G401.6 (cell line): ENCODE data around the gene CLDN16.

Source experiments
- FAIRE-seq: peaks from 2 replicates; lab custom pipeline; 2012; peaks lifted over from hg19 to GRCh38; lab: Jason Lieb, UNC

Gene CLDN16

DNA sequence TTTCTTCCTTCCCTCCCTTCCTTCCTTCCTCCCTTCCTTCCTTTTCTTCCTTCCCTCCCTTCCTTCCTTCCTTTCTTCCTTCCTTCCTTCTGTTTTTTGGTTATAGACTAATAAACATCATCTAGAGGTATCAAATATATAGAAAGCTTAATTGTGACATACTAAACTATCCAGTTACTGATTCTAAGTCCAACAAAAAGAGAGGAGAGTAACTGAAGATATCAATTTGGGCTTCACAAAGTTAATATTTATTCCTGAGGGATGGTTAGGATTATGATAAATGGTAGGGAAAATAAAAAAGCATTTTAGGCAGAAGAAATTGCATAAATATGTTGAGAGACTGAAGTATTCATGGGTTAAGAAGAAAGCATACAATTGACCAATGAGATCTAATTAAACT, 7.8 kb upstream of the CLDN16 start:
- no peak for FAIRE-seq

GRCh38 chr3:190381441-190381840, 6.5 kb upstream of the CLDN16 start:
- FAIRE-seq = no peak

- no peak for FAIRE-seq
Observed at GRCh38 chr3:190382082-190382481, 5.9 kb upstream of the CLDN16 start.

- peak; percentile 76 for FAIRE-seq
Observed at GRCh38 chr3:190384309-190384756, 3.6 kb upstream of the CLDN16 start.

DNA sequence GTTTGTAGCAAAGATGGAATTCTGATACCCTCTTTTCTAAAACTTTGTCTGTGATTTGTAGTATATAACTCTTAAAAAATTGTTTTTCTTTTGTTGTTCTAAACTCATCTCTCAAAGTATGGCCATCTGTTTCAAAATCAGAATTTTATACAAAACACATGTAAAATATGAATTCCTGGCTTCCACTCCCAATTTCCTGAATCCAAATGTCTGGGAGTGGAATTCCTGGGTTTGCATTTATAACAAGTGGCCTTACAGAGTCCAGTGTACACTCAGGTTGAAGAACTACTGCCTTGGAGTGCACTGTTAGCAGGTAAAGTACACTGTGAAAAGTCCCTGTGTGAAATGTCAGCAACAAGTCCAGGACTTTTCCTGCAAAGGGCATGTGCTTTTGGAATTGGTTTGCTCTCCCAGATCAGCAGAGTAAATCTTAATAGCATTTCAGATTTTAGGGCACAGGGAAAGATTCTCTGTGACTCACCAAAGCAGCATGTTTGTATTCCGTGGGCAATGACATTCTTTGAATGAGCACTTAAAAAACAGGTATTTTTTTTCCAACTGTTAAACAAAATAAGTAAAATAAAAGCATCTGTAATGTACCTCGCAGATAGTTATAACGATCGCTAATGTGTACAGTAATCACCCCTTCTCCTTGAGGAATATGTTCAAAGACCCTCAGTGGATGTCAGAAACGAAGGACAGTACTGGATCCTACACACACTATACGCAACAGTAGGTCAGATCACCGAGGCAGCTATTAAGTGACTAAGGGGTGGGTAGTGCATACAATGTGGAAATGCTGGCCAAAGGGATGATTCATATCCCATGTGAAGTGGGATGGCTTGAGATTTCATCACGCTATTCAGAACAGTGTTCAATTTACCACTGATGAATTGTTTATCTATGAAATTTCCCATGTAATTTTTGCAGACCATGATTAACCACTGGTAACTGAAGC, 2.0 kb upstream of the CLDN16 start:
- no peak for FAIRE-seq

GRCh38 chr3:190388703-190389102, 740 bp downstream of the CLDN16 start:
- no peak for FAIRE-seq

DNA sequence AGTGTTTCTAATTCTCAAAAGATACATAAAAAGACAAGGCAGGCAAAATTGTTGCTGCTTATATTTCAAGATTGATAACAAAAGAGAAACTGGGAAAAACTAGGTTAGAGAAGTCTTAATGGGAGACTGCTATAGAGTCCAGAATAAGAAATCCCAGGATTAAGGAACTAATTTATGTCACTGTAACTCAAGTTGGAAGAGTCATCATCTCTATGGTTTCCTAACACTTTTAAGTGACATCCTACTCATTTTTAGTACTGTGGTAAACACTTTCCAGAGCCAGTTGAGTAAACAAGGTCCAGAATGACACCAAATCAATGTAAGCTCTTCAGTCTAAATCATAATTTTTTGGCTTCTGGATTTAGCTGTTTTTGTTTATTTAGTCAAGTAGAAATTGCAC, 8.0 kb downstream of the CLDN16 start:
- no peak for FAIRE-seq

DNA sequence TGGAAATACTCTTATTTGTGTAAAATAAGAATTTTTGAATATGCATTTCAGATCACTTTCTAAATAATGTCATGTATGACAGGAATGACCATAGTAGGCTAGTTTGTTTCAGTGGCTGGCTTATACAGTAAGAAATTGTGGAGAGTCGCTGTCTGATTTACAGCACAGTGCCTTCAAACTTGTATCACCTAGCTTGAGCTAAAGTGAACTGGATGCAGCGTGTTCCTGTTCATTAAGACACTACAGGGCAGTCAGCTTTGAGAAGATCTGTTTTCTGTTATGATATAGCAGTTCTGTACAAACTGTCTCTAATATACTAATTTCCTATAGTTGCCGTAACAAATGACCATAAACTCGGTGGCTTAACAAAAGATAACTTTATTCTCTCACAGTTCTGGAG, 9.9 kb downstream of the CLDN16 start:
- FAIRE-seq = no peak

DNA sequence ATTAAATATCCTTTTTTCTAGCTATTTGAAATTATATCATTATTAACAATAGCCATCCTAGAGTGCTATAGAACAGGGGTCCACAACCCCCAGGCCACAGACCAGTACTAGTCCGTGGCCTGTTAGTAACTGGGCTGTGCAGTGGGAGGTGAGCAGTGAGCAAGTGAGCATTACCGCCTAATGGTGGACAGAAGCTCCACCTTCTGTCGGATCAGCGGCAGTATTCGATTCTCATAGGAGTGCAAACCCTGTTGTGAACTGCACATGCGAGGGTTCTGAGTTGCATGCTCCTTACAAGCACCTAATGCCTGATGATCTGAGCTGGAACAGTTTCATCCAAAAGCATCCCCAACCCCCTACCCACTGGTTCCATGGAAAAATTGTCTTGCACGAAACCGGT, 11.7 kb downstream of the CLDN16 start:
- FAIRE-seq = no peak

GRCh38 chr3:190401963-190402362, 14.0 kb downstream of the CLDN16 start:
- no peak for FAIRE-seq

DNA sequence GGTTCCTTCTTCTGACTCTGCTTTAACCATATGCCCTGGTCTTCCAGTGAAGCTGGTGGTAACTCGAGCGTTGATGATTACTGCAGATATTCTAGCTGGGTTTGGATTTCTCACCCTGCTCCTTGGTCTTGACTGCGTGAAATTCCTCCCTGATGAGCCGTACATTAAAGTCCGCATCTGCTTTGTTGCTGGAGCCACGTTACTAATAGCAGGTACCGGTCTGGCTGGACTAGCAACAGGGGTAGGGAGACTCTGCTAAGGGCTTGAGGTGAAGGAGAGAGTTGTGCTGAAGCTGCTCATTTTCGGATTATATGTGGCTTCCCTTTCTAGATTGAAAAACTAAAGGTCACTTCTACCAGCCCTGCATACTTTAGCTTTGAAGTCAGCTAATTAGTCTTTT, 16.8 kb downstream of the CLDN16 start:
- no peak for FAIRE-seq

GRCh38 chr3:190414297-190414696, 26.3 kb downstream of the CLDN16 start:
- no peak for FAIRE-seq

DNA sequence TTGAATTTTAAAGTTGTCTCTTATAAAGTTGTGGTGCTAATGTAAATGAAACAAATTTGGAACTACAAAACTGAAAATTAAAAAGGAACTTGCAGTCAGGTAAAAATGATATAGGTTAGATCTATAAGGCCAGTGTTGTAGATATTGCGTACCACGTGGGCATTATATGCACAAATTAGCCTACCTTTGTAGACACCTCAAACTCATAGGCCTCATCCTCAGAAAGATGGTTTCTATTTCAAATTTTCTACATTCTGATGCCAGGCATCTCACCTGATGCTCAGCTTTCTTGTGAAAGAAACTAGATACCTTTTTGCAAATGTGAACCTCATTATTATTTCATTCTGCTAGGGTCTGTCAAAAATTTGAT, 36.1 kb downstream of the CLDN16 start:
- no peak for FAIRE-seq

GRCh38 chr3:190424478-190425439, 36.8 kb downstream of the CLDN16 start:
- FAIRE-seq = peak; percentile 97

DNA sequence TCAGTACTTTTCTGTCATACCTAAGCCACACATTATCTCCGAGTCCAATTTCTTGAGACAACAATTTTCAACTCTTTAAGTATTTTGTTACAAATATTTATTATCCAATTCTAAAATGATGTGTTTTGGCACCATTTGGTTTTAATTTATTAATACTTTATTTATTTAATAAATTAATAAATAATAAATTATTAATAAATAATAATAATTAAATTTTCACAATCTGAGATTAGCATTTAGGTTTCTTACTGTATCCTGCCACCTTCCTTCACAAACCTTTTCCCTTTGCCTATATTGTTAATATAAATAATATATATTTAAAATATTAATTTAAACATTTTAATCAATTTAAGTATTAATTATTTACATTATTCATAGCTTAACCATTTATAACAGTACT, 37.9 kb downstream of the CLDN16 start:
- FAIRE-seq = peak; percentile 95

DNA sequence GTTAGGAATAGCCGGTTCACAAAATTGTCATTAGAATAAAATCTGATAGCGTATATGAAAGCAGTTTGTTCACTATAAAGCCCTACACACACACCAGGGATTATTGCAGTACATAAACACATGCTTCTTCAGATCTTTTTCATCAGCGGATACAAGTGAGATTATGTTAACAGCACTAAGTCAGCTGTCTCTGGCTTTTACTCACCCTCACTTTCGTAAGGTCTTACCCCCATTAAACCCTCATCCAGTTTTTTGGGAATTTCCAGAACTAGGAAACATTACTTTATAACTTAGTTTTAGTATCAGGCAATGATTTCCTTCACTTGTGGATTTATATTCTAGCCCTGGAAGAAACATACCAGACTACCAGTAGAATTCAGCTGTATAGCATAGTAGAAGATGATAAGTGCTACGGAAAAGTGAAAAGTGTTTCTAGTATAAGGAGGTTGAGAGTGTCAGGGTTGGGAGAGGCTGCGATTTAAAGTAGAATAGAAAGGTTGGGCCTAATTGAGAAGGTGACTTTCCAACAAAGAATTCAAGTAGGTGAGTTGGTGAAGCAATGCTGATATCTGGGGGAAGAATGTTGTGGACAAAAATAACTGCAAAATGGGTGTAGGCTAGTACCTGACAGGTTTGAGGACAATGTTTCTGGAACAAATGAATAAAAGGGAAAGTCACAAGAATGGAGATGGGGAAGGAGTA, 39.0 kb downstream of the CLDN16 start:
- no peak for FAIRE-seq

DNA sequence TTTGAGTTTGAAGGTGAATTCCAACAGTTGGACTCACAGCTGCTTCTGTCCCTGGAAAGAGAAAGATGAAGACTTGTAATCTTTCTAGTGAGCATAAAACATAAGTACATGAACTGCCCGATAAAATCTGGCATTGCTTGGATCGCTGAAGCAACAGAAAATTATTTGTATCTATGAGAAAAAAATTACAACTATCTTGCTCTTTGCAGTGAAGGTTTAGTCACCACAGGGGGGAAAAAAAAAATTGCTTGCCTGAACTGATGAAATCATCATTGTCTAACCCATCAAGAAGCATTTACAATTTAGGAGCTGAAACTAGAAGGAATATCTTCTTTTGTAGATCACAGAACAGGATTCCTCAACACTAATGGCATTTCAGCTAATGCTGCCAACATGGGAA, 41.7 kb downstream of the CLDN16 start:
- FAIRE-seq = no peak

GRCh38 chr3:190430906-190431305, 42.9 kb downstream of the CLDN16 start:
- no peak for FAIRE-seq

DNA sequence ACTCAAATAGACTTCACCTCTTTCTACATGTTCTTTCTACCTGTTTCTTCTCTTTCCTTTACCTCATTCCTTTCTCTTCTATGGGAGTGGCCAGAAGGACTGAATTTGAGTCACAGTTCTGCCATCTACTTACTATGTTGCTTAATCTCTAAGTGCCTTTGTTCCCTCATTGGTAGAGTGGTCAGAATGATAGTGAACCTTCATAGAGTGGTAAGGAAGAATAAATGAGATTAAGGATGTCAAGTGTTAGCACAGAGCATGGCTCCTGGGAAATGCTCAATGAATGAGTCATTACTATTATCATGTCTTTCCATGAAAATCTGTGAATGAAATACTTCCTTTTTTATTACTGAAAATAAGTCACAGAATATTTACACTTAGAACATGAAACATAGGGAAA, 44.3 kb downstream of the CLDN16 start:
- no peak for FAIRE-seq

GRCh38 chr3:190433626-190434025, 45.7 kb downstream of the CLDN16 start:
- FAIRE-seq = no peak

GRCh38 chr3:190435618-190436017, 47.7 kb downstream of the CLDN16 start:
- no peak for FAIRE-seq

DNA sequence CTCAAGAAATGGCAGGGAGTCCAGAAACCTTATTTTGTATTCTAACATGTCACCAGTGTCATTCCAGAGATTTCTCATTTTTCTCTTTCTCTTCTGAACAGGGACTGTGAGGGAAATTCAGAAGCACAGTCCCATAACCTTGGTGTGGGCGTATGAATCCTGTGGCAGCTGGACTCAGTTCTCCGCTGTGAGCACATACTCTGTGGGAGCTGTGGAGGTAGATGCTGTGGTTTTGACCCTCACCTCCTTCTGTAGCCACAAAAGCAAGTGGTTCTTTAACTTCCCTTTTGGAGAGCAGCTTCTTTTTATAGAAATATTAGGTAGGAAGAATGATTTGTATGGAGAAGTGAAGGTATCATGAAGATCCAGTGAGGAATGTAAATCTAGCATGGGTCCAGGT, 48.4 kb downstream of the CLDN16 start:
- FAIRE-seq = no peak
